Testis (tissue), 2 donors: ENCODE measurements around the gene MSI2.

Source experiments
- CTCF ChIP-seq, 3 experiments: fragments of 450-650 bp in 2 of 3; fragments of 200-600 bp in 1 of 3; sonication (generic) in 1 of 3; IDR thresholded peaks; one replicate each; pipeline ENCODE4 v1.5.1; 2016 to 2019; ENCODE audit warnings: antibody characterized with exemption in 3 of 3, mild to moderate bottlenecking in 2 of 3, moderate library complexity in 1 of 3
- POLR2A ChIP-seq: fragments of 450-650 bp; IDR thresholded peaks from one replicate; pipeline ENCODE4 v1.6.1; 2017; ENCODE audit warnings: antibody characterized with exemption, mild to moderate bottlenecking, moderate library complexity

- TF ChIP-seq POLR2A: no peak
- TF ChIP-seq CTCF (IDR thresholded peaks at IDR 0.05): no peak
Measured at GRCh38 chr17:57432507-57433277, 176.4 kb downstream of the MSI2 start.
